IPS-11a (cell line): Measurements from ENCODE around the gene SLC26A3.
"Not testable (repeated sequence)": the region's sequence is repeated elsewhere in the genome, so short reads cannot be mapped to it uniquely, and the experiment has no call there.

ENCODE experiments used
- H3K4me3 ChIP-seq: one replicate; pipeline ENCODE4 v1.5.1; 2013; ENCODE audit warnings: low read depth, low read length, control low read depth

SLC26A3 gene

GRCh38 chr7:107803009-107803610 lies at the start of gene SLC26A3:
TSS of gene SLC26A3 (minus strand) at chr7:107803223. CDS start at chr7:107794509, 8,714 bp downstream.
- H3K4me3 ChIP-seq, result no peak within 1 kb of the TSS

GRCh38 chr7:107850643-107851042 lies 47.6 kb upstream of the SLC26A3 start:
- no peak overlapping the region for H3K4me3 ChIP-seq

GRCh38 chr7:107850216-107850615 lies 47.2 kb upstream of the SLC26A3 start:
- no peak overlapping the region for H3K4me3 ChIP-seq

- not testable (repeated sequence) for H3K4me3 ChIP-seq
Observed at GRCh38 chr7:107848211-107848610, 45.2 kb upstream of the SLC26A3 start.

GRCh38 chr7:107847836-107848175 lies 44.8 kb upstream of the SLC26A3 start:
- not testable (repeated sequence) for H3K4me3 ChIP-seq

- no peak overlapping the region for H3K4me3 ChIP-seq
Observed at GRCh38 chr7:107847168-107847835, 44.3 kb upstream of the SLC26A3 start.

- H3K4me3 ChIP-seq, result no peak overlapping the region
Observed at GRCh38 chr7:107846324-107846723, 43.3 kb upstream of the SLC26A3 start.

- H3K4me3 ChIP-seq, result no peak overlapping the region
Observed at GRCh38 chr7:107843184-107843583, 40.2 kb upstream of the SLC26A3 start.

- H3K4me3 ChIP-seq, result no peak overlapping the region
Observed at GRCh38 chr7:107842213-107842612, 39.2 kb upstream of the SLC26A3 start.

GRCh38 chr7:107838816-107839565 lies 36.0 kb upstream of the SLC26A3 start:
- no peak overlapping the region for H3K4me3 ChIP-seq

- no peak overlapping the region for H3K4me3 ChIP-seq
Observed at GRCh38 chr7:107838024-107838601, 35.1 kb upstream of the SLC26A3 start.

GRCh38 chr7:107837145-107837512 lies 34.1 kb upstream of the SLC26A3 start:
- H3K4me3 ChIP-seq, result no peak overlapping the region

- no peak overlapping the region for H3K4me3 ChIP-seq
Observed at GRCh38 chr7:107836237-107837144, 33.5 kb upstream of the SLC26A3 start.

GRCh38 chr7:107834401-107834800 lies 31.4 kb upstream of the SLC26A3 start:
- no peak overlapping the region for H3K4me3 ChIP-seq

GRCh38 chr7:107833684-107834106 lies 30.7 kb upstream of the SLC26A3 start:
- no peak overlapping the region for H3K4me3 ChIP-seq

GRCh38 chr7:107830420-107830819 lies 27.4 kb upstream of the SLC26A3 start:
- H3K4me3 ChIP-seq, result no peak overlapping the region

GRCh38 chr7:107828540-107828939 lies 25.5 kb upstream of the SLC26A3 start:
- H3K4me3 ChIP-seq, result no peak overlapping the region

GRCh38 chr7:107827501-107827900 lies 24.5 kb upstream of the SLC26A3 start:
- no peak overlapping the region for H3K4me3 ChIP-seq

GRCh38 chr7:107826451-107826850 lies 23.4 kb upstream of the SLC26A3 start:
- H3K4me3 ChIP-seq, result no peak overlapping the region

- no peak overlapping the region for H3K4me3 ChIP-seq
Observed at GRCh38 chr7:107824858-107825257, 21.8 kb upstream of the SLC26A3 start.

GRCh38 chr7:107818622-107819021 lies 15.6 kb upstream of the SLC26A3 start:
- no peak overlapping the region for H3K4me3 ChIP-seq
